NCI-H128 (cell line): Measurements from ENCODE around the gene SP5.
"Not testable (repeated sequence)": the region's sequence is repeated elsewhere in the genome, so short reads cannot be mapped to it uniquely, and the experiment has no call there.

Experiments
- DNase-seq: peaks from one replicate; lab custom pipeline; 2025; ENCODE audit not compliant: unreplicated experiment; lab: John Stamatoyannopoulos, UW

The SP5 gene

DNA sequence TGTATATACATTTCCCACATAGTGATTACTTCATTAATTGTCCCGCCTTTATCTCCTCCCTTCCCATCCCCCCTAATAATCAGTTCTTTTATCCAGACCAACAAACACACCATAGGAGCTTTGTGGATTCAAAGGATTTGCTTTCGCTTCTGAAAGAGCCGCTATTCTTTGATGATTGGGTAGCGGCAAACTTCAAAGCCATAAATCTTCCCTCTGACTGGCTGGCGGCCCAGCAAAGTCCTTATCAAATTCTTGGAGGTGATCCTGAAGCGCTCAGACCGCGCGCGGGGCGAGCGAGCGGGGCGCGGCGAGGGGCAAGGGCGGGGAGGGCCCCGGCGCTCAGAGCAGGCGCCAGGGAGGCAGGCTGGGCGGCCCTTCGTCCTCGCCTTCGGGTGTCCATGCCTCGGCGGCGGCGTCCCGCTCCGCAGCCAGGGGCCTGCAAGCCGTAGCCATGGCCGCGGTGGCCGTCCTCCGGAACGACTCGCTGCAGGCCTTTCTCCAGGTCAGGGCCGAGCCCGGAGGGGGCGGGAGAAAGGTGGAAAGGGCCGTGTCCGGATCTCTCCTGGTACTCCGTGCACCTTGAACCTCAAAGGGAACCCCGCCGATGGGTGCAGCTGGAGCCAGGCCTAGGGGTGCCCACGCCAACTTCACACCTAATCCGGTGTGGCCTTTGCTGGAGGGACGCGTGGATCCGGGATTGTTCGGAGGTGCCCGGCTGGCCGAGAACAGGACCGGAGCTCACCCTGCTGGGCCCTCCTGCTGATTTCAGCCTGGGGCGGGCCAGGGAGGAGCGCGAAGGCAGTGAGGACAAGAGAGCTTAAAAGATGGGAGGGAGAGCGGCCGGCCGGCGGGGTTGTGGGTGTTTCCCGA lies at the start of gene SP5:
Gene SP5 (plus strand): TSS at position 276 of the 870 bp plus-strand sequence. CDS start 176 bp downstream, at position 452.
- no peak for DNase-seq

DNA sequence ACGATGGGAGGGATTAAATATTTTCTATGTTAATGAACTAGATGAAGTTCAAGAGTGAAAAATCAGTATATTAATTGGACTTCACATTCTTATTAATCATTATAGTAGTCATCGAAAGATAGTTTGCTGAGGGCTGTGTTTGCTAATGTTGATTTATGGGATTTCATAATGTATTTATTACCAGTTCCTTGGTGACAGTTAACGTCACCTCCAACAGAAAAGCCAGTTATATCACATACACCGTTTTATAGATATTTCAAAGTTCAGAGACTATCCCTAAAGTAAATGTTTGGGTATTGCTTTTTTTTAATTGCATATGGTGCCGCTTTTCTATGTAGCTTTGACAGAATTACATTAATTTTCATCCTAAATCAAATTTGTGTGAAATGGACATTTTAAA lies 49.4 kb upstream of the SP5 start:
- DNase-seq, result no peak

DNA sequence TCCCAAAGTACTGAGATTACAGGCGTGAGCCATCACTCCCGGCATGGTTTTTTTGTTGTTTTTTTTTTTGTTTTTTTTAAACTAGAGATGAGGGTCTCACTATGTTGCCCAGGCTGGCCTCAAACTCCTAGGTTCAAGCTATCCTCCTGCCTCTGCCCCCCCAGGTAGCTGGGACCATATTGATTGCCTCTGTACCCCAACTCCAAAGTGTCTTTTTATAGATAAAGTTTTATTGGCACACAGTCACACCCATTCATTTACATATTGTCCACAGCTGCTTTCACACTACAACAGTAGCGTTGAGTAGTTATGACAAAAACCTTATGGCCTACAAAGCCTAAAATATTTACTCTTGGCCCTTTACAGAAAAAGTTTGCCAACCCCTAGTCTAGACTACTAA lies 45.2 kb upstream of the SP5 start:
- DNase-seq, result no peak

DNA sequence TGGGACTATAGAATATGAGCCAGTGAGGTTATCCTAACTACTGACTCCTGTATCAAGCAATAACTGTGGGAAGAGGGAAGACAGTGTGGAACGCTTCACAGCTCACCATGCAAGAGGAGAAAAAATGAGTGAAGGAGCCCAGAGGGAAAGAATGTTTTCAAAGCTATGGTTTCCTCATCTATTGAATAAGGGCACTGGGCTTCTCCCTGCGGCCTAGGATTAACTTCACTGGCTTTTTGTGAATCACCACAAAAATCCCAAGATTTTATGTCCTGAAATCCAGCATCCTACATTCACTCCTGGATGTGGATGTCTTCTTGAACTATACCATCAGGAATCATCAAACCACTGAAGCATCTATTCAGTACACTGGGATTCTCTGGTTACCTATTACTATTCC lies 44.5 kb upstream of the SP5 start:
- DNase-seq, result no peak

DNA sequence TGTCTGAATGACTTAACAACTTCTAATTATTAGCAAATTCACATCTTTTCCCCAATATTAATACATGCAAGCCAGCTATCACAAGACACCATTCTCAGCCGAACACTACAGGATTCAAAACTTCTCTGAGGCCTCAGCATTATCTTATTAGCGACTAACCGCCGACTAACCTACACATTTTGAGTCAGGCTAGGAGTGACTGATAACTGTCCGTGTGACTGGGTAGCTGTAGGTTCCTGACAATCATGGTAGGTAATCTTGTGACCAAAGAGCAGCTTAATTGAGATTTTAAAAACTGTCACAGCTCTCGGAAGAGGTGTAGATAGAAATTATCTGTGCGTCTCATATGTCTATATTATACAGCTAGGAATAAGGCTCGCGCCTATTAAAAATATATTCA lies 44.1 kb upstream of the SP5 start:
- no peak for DNase-seq

DNA sequence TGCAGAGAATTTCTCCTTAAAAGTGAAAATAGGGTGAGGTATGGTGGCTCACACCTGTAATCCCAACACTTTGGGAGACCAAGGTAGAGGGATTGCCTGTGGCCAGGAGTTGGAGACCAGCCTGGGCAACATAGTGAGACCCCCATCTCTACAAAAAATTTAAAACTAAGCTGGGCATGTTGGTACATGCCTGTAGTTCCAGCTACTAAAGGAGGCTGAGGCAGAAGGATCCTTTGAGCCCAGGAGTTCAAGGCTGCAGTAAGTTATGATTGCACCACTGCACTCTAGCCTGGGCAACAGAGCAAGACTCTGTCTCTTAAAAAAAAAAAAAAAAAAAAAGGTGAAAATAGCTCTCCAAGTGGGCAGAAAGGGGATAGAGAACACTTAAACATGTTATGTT lies 40.9 kb upstream of the SP5 start:
- not testable (repeated sequence) for DNase-seq

DNA sequence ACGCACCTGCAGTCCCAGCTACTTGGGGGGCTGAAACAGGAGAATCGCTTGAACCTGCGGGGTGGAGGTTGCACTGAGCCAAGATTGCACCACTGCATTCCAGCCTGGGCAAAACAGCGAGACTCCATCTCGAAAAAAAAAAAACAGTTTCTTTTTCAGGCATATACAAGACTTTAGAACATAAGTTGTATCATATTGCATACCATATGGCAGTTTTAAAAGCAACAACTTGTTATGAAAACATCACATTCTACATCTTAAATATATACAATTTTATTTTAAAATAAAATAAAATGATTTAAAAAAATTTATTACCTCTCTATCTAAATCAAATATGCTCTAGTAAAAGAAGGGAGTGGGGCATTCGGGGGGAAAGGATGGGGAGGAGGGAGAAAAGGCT lies 39.4 kb upstream of the SP5 start:
- DNase-seq, result no peak

DNA sequence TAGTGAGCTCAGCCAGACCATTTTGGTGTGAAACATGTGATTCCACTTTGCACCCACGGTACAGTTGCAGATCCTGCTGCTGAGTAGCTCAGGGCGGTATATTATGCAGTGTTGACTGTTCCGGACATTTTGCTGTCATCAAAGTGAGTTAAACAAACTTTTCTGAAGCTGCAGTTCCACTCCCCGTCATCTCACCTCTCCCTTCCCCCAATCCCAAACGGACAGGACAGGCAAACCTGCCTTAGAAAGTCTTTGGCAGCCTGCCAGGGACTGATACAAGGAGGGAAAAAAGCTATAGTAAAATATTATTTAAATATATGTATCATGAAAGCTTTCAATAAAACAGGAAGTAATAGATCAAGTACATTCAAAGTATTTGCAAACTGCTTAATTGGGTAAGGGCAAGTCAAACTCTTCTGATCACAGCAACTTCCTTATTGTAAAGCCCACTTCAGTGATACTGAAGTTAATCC lies 35.5 kb upstream of the SP5 start:
- DNase-seq, result no peak

DNA sequence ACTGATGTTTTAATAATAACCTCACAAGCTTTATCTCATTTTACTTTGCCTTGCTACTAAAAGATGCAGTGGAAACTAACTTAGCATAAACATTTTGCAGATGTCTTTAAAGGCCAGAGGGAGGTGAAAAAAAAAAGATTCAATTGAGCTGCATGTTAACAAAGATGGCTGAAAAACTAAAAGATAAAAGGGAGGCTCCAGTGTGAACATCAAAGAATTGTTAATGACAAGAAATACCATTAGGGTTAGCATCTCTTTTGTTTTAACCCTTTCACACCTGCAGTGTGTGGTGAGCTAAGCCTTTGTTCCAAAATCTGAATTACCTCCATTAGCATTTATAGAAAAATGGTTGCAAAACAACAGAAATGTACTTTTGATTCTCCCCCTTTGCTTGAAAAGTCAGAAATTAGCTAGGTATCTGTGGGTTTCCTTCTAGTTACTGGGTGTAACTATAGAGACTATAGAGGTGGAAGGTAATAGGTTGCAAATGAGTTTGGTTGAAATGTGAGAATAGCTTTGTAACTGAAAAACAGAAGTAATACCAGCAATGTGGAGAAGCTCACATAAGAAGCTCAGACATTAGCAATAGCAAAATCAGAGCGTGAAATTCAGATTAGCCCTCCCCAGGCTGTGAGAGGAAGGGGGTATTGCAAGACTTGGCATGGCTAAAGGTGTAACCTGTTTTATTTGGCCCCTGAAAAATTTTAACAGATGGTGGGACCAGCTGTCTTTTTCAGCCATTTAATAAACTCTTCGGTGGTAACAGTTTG lies 34.8 kb upstream of the SP5 start:
- DNase-seq, result no peak

DNA sequence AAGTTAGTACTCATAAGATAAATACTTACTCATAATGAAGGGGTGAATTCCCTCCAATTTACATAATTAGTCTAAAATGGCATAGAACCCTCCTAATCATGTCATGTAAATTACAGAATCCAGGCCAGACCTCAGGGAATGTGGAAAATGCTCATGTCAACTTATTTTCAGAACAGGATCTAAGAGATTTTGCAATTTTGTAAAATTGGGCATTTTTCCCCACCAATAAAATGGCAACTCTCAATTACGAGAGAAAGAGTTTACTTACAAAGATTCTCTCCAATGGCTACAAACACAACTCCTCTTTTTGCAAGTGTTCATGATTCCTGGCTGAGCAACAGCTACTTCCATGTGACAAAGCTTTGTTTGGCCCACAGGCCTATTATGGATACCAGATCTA lies 33.8 kb upstream of the SP5 start:
- DNase-seq, result no peak

DNA sequence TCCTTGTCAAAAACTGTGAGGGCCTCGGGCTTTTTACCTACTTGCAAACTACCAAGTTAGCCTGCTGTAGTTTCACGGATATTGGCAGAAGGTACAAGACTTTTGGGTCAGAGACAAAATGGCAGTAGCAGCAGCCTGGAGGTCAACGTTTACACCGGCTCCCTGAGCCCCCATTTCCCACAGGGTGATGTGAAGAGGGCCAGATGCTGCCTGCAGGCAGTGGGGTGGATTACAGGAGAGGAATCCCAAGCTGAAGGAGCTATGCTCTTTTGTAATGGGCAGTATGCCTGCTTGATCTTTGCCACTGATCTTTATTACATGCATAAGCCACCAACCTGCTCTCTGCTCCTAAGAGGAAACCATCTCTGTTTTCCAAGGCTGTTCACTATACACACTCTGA lies 29.5 kb upstream of the SP5 start:
- DNase-seq, result no peak

DNA sequence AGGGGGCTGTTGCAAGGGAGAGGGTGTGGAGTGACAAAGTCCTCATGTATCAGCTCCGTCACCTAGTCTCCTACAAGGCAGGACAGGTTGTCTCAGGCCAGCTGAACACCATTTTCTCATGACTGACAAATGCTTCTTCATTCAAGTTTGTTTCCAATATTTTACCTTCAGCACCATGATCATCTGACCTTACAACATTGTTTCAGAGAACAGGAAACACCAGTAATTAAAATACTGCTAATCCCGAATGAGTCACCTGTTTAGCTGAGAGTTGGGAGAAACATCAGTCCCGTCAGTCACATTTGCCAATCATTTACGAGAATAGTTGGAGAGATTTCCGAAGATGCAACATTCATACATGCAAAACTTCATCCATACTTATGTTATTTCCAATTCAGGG lies 25.7 kb upstream of the SP5 start:
- no peak for DNase-seq

DNA sequence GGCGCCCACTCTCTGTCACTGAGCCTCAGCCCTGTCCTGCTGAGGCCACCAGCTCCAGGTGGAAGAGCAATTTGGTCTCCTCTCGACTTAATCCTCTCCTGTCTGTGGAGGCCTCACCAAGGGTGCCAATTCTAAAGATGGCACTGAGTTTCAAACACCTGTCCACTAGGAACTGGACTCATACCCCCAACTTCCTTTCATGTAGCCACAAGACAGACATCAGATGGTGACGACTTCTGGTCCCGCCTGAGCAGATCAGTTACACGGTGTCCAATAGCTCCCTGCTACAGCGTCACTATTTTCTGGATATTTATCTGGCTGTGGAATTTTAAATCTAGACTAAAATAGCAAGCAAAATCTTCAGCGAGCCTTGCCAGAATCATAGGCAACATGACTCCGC lies 24.5 kb upstream of the SP5 start:
- no peak for DNase-seq

DNA sequence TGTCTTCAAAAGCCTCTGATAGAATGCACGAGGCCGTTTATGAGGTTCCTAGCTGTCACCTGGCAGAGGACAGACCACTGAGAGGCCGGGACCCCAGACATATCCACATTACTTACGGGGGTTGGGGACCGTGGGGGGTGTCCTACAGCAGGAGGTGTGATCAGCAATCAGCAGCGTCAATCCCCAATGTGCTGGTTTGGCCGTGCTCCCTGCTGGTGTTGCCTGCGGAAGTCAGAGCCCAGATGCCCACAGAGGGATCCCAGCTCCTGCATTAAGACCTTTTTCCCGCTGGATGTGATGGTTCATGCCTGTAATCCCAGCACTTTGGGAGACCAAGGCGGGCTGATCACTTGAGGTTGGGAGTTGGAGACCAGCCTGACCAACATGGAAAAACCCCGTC lies 20.8 kb upstream of the SP5 start:
- no peak for DNase-seq

DNA sequence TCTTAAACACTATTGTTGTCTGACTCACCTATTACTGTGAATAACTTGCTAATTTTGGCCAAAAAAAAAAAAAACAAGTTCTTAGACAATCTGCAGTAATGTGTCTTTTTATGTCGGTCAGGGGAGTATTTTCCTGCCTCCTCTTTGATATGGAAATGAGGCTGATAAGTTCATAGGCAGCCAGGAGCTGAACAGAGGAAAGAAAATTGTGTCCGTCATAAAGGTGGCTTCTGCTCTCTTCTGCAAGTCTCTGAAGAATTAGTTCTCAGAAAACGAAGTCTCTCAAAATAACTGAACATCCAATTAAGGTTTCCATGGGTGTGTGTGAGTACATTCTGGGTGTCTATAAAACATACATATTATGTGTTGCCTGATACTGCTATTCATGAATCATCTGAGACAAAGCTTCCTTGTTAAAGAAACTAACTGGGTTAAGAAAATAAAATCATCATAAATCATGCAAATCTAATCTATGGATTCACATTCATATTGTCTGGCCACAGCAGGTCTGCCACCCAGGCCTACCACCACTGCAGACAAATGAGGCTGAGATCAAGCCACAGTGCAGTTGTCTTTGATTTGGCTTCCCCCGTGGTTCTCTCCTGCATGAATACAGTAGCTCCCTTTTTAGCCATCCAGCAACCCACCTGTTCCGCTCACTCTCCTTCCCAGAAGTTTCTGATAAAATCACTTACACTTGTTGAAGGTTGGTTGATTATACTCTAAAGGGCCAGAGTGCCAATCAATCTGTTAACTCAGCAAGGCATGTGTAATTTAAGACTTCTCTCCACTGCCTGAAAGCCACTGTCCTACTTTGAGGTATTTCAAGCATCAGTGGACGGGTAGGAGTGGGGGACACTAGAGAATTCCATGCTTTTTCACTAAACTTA lies 19.4 kb upstream of the SP5 start:
- DNase-seq, result no peak

DNA sequence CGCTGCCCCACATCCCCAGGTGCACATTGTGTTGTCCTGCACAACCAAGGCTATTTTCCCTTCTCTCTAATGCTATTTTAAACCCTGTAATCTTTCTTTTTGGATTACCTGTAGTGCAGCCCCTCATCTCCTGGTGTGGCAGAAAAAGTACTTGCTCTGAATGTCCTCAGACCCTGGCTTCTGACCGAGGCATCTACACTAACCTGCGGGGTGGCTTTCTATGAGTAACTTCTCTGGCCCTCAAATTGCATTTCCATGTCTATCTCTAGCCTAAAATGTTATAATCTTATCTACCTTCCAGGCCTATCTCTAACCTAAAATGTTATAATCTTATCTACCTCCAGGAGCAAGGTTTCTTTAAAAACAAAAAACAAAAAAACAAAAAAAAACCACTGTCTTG lies 18.2 kb upstream of the SP5 start:
- no peak for DNase-seq

DNA sequence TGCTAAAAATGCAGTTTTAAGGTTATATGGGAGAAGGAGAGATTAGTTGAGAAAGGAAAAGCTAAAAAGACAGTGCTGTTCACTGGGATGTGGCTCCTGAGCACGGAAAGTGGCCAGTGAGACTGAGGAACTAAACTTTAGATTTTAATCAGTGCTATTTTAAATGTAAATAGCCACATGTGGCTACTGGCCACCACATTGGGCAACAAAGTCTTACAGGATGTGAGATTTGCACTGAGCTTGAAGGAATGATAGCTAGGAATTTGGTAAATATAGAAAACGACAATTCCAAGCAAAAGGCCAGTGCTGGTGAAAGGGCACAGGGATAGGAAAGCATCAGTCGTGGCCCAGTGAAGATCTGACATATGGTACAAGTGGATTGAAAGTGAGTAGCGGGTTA lies 14.1 kb upstream of the SP5 start:
- no peak for DNase-seq

DNA sequence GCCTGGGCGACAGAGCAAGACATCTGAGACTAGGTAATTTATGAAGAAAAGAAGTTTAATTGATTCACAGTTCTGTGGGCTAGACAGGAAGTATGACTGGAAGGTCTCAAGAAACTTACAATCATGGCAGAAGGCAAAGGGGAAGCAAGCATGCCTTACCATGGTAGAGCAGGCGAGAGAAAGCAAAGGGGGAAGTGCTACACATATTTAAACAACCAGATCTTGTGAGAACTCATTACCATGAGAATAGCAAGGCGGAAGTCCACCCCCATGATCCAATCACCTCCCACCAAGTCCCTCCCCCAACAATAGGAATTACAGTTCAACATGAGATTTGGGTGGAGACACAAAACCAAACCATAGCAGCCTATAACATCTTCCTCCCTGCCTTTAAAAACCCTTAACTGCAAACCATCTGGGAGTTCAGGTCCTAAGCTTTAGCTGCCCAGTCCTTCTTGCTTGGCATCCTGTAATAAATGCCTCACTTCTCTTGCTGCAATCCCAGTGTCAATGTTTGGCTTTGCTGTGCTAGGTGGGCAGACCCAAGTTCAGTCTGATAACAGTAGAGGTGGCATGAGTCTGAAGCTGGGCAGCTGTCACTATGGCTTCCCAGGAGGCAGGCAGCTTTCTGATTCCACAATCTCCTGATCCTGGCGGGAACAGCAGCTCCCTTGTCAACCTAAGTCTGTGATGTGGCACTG lies 11.2 kb upstream of the SP5 start:
- no peak for DNase-seq

DNA sequence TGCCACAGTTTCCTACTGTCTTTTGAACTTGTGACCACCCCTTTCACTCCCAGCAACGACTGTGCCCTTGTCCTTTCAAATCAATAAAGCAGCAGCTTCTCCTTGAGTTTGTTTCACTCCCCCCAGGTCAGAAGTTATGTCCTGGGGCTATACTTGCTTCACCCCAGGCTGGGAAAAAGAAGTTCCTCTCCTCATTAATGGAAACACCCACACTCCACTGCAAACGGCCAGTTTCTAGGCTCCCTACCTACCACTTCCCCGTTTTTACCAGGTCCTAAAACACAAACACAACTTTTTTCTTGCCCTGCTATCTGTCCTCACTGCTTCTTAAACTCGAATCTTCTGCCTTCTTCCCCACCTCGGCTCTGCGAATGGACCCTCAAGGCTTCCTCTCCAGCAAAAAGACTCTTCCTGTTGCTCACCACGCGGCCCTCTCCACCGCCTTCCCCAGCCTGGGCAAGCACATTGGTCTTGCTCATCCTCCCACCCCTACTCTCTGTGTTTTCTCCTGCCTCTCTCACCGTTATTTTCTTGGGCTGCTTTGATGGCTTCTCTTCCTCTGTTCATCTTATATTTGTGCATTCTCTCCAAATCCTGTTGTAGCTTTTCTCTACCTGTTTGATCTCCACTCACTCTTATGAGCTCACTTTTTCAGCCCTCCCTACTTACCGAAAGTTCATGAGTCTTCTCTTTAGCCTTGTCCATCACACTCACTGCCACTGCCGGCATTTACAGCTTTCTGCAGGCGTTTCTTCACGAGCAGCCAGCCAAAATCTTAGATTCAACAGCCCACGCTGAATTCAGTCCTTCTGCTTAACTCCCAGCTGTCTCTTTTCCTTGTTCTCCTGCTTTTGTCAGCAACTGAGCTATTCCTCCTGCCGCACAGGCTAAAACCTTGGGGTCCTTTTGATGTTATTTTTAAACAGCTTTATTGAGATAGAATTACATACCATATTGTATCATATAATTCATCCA lies 7.0 kb upstream of the SP5 start:
- DNase-seq, result no peak

DNA sequence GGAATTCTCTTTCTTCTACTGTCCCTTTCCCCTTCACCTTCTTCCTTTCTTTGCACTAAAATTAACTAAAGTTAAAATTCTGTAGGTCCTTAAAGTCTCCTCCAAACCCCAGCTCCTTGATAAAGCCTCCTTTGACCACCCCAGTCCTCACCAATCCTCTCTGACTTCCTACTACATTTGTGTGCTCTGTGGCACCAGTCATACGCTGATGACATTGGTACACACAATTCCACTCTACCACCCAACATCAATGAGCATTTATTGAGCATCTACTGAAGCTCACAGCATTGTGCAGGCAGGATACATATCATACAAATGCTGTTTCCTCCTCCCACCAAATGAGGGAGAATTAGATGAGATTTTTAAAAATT lies 4.5 kb upstream of the SP5 start:
- no peak for DNase-seq
